Measurements from ENCODE around the gene SLC25A29.
A peak's percentile ranks its signal among the peaks of the same experiment; 100 is the strongest.

Gene SLC25A29

DNA sequence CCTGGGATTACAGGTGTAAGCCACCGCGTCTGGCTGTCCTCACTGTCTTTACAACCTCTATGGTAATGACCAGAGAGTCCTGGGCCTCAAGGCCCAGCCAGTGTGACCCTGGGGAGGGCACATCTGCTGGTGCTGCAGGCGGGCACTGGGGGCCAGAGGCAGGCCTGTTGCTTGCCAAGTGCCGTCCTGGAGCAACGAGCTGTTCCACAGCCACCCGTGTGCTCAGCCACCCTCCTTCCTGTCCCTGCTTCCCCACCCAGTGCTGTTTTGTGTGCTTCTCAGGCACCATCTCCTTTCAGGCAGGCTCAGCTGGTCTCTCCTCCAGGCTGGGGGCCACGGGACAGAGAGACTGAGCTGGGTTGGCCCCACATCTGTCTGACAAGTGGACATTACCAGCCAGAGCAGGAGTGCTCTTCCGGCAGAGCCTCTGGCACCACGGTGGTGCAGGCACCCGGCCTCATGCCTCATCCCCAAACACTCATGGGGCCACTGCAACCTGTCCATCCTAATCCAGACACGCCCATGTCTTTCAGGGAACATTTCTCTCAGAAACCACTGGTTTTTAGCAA, 25.9 kb upstream of the SLC25A29 start:
- DNase-seq (ENCODE audit: low spot score) = no peak

DNA sequence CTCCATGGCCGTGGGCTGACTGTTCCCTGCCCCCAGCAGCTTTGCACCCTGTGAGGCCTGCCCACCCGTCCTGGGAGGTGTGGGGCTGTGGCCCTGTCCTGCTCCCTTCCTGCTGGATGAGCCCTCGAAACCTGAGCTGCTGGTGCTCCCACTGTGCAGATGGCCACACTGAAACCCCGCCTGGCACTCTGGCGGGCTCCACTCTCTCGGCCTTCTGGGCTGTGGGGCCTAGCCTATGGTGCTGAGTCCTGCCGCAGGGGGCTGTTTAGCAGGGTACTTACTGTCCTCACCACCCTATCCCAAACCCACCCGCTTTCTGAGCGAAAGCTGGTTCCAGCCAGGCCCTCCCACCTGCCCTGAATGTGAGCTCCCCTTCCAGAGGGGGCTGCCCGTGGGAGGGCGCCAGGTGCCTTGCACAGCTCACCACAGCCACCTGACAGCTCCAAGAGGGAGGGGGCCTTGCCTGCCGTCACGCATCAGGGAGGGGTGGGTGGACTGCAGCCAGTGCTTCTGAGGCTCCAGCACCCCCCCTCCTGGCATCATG, 24.2 kb upstream of the SLC25A29 start:
- DNase-seq (ENCODE audit: low spot score) = no peak

DNA sequence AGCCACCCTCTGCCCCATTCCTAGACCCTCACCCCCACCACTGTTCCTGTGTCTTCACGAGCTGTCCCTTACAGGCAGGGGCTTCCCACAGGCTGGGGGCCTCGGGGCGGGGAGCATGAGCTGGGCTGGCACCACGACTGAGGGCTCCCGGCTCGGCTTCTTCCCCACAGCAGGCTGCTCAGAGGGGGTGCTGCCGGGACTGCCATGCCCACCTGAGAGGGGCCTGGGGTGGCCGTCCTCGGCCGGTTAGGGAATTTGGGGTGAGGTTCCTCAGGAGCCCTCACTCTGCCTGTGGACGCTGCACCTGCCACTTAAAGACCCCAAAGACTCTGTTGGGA, 23.7 kb upstream of the SLC25A29 start:
- no peak for DNase-seq (ENCODE audit: low spot score)

DNA sequence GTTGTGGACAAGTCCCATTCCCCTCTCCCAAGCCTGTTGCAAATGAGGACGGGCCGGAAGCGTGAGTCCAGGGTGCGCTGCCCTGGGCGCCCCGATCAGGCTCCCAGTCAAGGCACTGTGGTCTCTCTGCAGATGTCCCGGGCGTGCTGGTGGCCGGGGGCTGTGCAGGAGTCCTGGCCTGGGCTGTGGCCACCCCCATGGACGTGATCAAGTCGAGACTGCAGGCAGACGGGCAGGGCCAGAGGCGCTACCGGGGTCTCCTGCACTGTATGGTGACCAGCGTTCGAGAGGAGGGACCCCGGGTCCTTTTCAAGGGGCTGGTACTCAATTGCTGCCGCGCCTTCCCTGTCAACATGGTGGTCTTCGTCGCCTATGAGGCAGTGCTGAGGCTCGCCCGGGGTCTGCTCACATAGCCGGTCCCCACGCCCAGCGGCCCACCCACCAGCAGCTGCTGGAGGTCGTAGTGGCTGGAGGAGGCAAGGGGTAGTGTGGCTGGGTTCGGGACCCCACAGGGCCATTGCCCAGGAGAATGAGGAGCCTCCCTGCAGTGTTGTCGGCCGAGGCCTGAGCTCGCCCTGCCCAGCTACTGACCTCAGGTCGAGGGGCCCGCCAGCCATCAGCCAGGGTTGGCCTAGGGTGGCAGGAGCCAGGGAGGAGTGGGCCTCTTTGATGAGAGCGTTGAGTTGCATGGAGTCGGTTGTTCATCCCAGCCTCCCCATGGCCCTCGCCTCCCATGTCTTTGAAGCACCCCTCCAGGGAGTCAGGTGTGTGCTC, 23.2 kb upstream of the SLC25A29 start:
- no peak for DNase-seq (ENCODE audit: low spot score)

DNA sequence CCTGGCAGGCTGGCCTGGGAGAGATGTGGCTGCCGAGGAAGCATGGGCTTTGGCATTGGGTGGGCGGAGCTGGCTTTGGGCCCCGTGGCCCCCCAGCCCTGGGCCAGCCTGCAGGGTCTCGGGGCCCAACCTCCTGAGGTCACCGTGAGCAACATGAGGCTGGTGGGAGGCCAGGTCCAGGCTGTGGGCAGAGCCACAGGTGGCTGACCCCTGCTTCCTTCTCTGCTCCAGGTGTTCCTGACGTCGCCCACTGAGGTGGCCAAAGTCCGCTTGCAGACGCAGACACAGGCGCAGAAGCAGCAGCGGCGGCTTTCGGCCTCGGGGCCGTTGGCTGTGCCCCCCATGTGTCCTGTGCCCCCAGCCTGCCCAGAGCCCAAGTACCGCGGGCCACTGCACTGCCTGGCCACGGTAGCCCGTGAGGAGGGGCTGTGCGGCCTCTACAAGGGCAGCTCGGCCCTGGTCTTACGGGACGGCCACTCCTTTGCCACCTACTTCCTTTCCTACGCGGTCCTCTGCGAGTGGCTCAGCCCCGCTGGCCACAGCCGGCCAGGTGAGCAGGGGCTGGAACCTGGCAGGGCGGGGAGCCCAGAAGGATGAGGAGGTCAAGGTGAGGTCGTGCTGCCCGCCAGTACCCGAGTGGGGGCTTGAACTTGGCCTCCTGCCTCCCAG, 22.4 kb upstream of the SLC25A29 start:
- DNase-seq (ENCODE audit: low spot score) = no peak

DNA sequence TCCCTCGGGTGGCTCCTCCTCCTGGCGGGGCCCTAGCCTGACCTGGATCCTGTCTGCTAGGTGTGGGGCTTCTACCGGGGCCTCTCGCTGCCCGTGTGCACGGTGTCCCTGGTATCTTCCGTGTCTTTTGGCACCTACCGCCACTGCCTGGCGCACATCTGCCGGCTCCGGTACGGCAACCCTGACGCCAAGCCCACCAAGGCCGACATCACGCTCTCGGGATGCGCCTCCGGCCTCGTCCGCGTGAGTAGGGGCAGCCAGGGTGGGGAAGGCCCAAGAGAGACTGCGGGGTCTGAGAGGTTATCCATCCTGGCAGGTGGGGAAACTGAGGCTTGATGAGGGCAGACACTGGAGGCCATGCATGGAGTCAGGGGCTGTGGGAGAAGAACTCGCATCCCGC, 20.9 kb upstream of the SLC25A29 start:
- no peak for DNase-seq (ENCODE audit: low spot score)

DNA sequence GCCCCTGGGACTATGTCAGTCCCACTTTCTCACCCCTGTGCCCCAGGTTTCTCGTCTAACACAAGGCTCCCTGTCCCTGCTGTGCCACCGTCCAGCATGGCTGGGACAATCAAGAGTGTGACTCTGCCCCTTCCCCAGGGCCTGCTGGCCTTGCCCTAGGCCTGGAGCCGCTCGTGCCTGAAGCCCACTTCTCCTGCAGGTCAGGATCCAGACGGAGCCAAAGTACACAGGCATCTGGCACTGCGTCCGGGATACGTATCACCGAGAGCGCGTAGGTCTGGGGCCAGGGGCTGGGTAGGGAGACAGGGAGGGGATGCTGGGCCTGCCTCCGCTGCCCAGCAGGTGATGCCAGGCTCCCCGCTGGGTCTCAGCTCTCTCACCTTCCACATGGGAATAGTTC, 19.7 kb upstream of the SLC25A29 start:
- no peak for DNase-seq (ENCODE audit: low spot score)

DNA sequence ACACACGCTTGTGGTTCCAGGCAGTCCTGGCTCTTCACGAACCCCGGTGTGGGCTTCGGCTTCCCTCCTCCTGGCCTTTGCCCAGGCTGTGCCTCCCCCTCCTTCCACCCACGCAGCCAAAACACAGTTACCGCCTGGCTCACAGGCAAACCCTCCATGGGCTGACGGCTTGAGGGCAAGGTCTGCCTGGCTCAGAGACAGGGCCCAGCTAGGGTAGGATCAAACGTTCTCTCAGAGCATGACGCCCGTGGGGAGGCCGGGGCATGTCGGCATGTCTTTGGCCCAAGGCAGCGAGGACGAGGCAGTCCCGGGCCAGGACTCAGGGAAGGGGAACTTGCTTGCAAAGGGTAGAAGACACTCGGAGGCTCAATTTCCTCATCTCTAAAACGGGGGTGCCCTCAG, 19.0 kb upstream of the SLC25A29 start:
- no peak for DNase-seq (ENCODE audit: low spot score)

DNA sequence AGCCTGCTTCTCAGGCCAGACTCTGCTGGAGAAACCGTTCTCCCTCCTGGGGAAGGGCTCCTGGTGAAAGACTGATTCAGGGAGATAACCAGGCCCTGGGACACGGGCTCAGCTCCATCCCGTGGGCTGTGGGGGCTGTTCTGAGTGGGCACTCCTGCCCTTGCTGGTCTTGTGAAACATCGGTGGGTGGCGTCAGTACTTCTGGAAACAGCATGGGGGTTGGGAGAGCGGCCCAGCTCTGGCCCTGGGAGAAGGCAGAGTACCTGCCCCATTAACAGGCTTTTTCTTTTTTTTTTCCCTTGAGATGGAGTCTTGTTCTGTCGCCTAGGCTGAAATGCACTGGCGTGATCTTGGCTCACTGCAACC, 17.7 kb upstream of the SLC25A29 start:
- DNase-seq (ENCODE audit: low spot score) = no peak

DNA sequence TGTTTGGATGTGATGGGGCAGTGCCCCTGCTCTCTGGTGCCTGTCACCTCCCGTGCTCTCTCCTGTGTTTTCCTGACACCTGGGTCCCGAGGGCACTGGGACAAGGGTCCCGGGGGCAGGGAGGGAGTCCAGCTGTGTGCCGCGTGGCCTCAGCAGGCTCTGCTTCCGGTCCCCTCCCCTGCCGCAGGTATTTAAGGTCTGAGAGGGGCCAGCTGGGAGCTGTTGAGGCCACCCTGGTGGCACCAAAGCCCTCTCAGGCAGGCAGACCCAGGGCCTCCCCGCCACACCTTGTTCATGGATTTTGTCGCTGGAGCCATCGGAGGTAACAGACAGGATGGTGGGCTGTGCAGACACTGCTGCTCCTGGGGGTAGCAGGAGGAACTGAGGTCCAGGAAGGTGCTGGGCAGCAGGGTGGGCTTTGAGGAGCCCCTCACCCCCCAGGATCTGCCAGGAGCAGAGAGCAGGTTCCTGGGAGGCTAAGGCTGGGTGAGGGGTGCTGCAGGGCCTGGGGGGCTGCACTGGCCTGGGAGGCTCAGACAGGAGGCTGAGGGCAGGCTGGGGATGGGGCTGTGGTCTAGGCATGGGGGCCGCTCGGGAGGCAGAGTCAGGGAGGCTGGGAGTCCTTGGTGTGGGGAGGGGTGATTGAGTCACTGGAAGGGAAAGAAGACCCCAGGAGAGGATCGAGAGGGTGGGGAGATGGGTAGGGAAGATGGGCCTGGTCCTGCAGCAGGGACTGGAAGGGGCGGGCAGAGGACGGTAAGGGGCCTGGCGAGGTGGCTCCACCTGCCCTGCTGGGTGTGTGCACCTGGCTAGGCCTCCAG, 17.1 kb upstream of the SLC25A29 start, which contains the start of gene SLC25A47:
SLC25A47 (plus strand) TSS at position 219 of the 821 bp plus-strand sequence; CDS start at position 295, 76 bp downstream.
- DNase-seq (ENCODE audit: low spot score) = no peak

DNA sequence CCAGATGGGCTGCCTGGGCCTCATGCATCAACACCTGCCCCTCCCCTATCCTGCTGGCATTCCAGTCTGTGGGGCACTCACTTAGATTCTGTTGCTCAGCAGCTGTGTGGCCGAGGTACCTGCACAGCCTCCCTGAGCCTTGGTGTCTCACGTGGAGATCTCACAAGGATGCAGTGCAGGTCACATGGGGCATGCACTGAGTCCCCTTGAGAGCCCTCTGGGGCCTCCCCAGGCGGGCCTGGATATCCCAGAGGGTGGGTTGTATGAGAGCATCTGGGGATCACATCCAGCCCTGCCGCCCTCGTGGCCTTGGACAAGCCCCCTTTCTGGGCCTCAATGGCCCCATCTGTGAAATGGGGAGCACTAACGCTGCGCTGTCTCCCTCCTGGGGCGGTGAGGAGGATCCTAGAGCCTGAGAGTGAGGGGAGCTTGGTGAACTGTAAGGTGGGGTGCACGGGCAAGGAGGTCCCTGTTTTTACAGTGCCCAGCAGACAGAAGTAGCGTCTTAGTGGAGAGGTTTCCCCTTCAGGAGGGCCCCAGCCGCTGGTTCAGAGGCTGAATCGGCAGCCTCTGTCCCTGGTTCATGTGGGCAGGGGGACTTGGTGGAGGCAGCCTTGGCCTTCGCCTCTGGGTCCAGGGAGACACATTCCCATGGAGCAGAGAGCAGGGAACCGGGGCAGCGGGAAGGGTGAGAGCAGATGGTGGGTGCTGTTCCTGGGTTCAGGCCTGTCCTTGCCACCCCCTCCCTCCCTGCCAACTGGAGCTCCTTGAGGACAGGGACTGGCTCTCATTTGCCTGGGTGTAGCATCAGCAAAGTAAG, 16.1 kb upstream of the SLC25A29 start:
- no peak for DNase-seq (ENCODE audit: low spot score)

DNA sequence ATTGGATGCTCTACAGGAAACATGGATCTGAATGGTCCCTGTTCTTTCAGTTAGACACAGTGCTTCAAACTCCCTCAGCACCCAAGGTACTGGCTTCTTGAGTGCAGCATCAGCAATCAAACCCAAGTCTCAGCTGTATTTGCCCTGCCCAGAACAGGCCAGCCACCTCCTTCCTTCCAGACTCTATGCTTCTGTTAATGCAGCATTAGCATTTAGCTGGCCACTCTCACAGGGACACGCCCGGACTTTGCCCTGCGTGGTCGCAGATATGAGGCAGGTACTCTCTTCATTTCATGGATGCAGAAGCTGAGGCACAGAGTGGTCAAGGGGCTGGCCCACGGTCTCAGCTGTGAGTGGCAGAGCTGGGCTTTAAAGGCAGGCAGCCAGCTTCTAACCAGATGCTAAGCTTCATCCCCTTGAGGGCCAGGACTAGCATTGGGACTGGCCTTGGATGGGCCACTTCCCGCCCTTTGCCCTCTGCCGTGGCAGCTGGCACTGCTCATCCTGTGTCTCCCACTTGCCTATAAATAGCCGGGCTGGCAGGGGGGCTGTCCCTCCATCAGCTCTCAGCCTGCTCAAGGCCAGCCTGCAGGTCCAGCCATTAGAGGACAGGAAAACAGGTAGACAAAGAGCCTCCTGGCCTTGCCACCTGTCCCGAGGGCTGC, 15.4 kb upstream of the SLC25A29 start:
- DNase-seq (ENCODE audit: low spot score) = no peak

DNA sequence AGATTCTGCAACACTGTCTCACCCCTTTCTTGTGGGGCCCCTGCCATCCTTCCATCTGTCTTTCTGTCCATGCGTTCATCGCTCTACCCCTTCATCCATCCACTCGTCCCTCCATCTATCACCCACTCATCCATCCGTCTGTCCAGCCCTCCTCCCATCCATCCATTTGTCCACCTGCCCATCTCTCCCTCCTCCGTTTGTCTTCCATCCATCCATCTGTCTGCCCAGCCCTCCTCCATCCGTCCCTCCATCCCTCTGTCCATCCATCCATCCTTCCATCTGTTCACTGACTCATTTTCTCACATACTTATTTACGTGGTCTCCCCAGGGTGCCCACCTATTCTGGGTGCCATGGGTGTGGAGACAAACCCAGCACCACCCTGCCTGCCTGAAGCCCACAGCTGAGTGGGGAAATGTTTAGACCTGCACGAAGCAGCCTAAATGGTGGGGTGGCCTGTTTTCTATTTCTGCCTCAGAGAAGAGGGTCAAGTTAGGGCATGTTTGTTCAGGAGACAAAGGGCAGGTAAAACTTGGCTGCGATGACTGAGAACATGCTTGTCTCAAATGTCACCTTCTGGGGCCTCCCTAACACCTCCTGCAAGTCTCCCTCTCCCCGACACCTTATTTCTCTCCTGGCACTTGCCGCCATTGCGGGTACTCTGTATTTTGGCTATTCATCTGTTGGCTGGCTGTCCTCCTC, 14.1 kb upstream of the SLC25A29 start:
- DNase-seq (ENCODE audit: low spot score) = no peak

DNA sequence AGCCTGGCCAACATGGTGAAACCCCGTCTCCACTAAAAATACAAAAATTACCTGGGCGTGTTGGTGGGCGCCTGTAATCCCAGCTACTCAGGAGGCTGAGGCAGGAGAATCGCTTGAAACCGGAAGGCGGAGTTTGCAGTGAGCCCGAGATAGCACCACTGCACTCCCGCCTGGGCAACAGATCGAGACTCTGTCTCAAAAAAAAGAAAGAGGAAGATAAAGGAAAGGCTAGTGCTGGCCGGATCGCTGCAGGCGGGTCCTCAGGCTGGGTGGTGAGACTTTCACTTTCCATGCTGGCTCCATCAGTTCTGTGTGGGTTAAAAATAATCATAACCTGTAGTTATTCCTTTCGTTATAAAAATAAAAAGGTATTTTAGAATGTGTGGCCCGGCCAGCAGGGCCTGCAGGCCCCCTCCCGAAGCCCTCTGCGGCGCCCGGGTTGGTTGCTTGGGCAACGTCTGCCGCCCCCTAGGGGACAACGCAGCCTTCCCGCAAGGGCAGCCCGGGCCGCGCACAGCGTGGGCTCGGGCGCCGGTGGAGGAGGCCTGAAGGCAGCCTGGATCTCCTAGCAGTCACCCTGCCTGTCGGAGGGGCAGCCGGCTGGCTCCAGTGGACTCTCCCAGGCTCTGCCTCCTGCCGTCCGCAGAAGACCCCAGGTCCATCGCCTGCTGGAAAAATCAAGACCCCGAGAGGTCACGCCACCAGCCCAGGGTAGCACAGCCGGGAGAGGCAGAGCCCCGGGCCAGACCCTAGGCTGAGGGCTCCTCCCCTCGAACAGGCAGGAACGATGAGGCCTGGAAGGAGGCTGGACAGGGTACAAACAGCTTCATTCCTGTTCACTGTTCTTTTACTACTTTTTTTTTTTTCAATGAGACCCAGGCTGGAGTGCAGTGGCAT, 11.9 kb upstream of the SLC25A29 start:
- DNase-seq (ENCODE audit: low spot score) = peak; percentile 70

DNA sequence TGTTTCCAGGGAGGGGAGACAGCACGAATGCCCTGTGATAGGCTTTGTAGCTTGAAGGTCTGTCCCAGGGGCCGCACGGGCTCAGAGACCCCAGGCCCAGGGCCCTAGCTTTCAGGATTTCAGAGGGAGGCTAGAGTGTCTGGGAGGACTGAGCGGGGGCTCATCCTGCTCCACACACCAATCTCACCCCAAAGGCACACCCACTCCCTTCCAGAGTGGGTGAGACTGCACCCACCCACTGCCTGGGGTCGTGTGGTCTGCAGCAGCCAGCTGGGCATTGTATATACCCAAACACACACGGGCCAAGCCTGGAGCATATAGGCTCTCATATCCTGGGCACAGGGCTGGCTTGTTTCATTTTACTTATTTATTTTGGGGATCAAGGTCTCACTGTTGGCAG, 11.1 kb upstream of the SLC25A29 start:
- no peak for DNase-seq (ENCODE audit: low spot score)

DNA sequence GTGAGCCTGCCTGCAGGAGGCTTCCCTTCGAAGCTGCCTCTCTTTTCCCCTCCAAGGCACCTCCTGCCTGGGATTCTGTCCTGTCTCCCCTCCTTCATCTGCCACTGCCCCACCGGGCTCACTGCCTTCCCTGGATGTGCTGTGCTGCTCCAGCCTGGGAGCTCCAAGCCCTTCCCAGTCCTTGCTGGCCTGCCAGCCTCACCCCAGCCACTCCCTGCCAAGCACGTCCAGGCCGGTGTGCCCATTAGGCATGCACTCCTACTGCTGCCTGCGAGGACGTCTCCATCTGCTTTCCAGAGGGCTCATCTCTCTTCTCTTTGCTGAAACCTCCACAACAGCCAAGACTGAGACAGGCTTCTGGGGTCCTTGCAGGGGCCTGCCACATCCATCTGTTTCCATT, 8.5 kb upstream of the SLC25A29 start:
- no peak for DNase-seq (ENCODE audit: low spot score)

DNA sequence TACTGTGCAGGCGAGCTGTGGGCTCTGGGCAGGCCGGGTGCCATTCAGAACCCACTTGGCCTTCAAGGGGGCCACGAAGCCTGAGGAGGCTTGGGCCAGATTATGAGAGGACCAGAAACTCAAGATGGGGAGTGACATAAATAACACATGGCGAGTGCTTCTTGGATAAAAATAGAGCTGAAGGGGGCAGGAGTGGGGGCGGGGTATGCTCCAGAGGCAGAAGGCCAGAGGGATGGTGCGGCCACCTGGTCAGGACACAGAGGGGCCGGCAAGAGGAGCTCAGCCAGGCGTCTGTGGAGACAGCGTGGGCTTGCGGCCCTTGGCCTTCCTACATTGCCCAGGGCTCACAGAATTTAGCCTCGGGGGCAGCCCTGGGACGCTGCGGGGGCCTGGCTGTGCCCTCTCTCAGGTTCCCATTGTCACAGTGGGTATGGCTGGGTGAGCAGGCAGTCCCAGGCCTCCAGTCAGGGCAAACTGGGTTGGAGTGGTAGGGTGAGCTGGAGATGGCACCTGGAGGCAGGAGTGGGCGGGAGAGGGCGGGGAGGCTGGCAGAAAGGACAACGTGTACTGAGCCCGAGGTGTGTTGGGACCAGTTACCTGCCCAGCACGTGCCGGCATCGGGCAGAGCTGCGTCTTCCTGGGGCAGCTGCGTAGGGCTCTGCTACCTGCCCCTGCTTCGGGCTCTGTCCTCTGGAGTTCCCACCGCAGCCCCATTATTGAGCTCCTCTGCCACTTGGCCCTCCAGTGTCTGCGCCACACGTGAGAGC, 7.4 kb upstream of the SLC25A29 start:
- no peak for DNase-seq (ENCODE audit: low spot score)

DNA sequence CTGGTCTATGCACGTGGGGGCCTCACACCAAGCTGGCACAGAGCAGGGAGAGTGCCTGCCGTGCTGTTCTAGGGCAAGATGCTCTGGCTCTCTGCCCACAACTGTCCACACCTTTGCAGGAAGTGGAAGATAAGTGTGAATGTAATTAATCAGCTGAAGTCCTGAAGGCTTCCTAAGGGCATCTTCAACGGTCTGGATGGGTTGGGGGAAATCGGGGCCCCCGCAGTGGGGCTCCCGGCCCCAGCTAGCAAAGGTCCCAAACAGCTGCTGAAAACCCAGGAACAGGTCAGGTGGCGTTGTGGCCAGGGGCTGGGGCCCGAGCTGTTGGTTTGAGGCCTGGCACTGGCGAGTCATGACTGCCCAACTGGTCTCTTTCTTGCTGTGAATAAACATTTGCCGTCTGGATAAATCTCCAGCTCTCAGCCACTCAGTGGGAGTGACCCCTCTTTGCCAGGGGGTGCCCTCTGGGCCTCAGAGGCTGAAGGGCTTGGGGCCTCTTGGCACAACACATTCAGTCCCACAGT, 6.7 kb upstream of the SLC25A29 start:
- no peak for DNase-seq (ENCODE audit: low spot score)

Measured in CD4-positive, alpha-beta T cell treated with Interleukin-2 at 100 ng/mL for 4 hours (primary cell).